Prostate gland (tissue), 2 donors: ENCODE results near the gene CNTNAP2. TPM values are rescaled to one million over a fixed set of nuclear protein-coding genes. Genes with fewer than 3 reads are reported as not detected.

Experiments used
- DNase-seq: peaks from one replicate; pipeline ENCODE4 v3.0.0-alpha.2; 2019; ENCODE audit warnings: low spot score
- H3K27ac ChIP-seq, 2 donors: fragments of 200-600 bp; sonication (generic); 2 replicates each; pipeline ENCODE4 v1.5.1; 2017 to 2019
- H3K27me3 ChIP-seq: fragments of 200-600 bp; sonication (generic); replicated peaks from 2 replicates; pipeline ENCODE4 v1.5.1; 2019; ENCODE audit not compliant: insufficient read depth
- H3K36me3 ChIP-seq, 2 donors: fragments of 200-600 bp; sonication (generic); 1 replicate in 1 of 2; 2 replicates in 1 of 2; pipeline versions ENCODE4 v1.5.1 to v1.8.1; 2017 to 2019
- H3K4me1 ChIP-seq: fragments of 200-600 bp; sonication (generic); replicated peaks from 2 replicates; pipeline ENCODE4 v1.5.1; 2019
- H3K4me3 ChIP-seq, 2 donors: fragments of 200-600 bp; sonication (generic); 2 replicates each; pipeline ENCODE4 v1.5.1; 2017 to 2019
- H3K9me3 ChIP-seq: fragments of 200-600 bp; sonication (generic); 2 replicates; pipeline ENCODE4 v1.5.1; 2017
- POLR2A ChIP-seq: fragments of 450-650 bp; IDR thresholded peaks from one replicate; pipeline ENCODE4 v1.6.1; 2016; ENCODE audit warnings: antibody characterized with exemption, mild to moderate bottlenecking
- POLR2AphosphoS5 ChIP-seq: sonication (generic); formaldehyde crosslinking; IDR thresholded peaks from one replicate; pipeline ENCODE4 v1.6.1; 2017; ENCODE audit warnings: antibody characterized with exemption
- WGBS: methylation state at CpG from one replicate; pipeline ENCODE4 v1.1.5; 2018; 5-methylcytosine and 5-hydroxymethylcytosine counted together
- intact Hi-C: fragments of 100-400 bp; cut with DNase I; formaldehyde crosslinking; loops from one replicate; pipeline ENCODE4 v1.14.2; 2022
- total RNA-seq, 2 donors: library from RNA; depleted of rRNA; stranded (reverse); fragments of >200 nt; gene quantifications; one replicate each; pipeline ENCODE4 v1.1.0, GENCODE V29; 2016
- TF ChIP-seq, protein P1 (sequence below), 4 experiments: fragments of 200-600 bp in 2 of 4; fragments of 450-650 bp in 2 of 4; sonication (generic) in 2 of 4; IDR thresholded peaks; 1 replicate in 3 of 4; 2 replicates in 1 of 4; pipeline ENCODE4 v1.5.1; 2016 to 2019; ENCODE audit warnings: antibody characterized with exemption in 4 of 4, mild to moderate bottlenecking in 2 of 4, moderate library complexity in 2 of 4

The CNTNAP2 gene
- total RNA-seq, 2 donors from 2014 or later = 10.6 to 43.7 TPM

DNA sequence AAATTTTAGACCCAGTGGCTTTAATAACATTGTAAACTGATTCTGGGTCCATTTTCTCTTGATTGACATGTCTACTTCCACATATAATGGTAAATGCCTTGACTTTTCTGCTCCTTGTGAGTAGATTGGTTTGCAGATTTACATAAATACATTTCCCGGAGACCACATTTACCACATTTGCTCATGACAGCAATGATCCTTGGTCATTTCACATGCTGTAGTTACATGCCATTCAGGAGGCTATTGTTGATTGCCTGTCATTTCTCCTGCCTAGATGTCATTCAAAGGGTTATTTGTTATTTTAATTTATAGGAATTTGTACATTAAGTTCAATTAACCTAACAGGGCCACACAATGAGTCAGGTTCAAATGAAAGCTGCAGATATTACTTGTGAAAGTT, 280.5 kb downstream of the CNTNAP2 start:
- DNase-seq = no peak
- no peak overlapping the region for H3K27ac ChIP-seq
- no peak overlapping the region for H3K4me3 ChIP-seq
- 89% methylated on average over 1 of the region's 1 CpG for WGBS
- no peaks in the 10 kb centered on the region for H3K9me3 ChIP-seq
- TF ChIP-seq POLR2AphosphoS5 (no peak), POLR2A (no peak)
- TF ChIP-seq, protein P1, sequence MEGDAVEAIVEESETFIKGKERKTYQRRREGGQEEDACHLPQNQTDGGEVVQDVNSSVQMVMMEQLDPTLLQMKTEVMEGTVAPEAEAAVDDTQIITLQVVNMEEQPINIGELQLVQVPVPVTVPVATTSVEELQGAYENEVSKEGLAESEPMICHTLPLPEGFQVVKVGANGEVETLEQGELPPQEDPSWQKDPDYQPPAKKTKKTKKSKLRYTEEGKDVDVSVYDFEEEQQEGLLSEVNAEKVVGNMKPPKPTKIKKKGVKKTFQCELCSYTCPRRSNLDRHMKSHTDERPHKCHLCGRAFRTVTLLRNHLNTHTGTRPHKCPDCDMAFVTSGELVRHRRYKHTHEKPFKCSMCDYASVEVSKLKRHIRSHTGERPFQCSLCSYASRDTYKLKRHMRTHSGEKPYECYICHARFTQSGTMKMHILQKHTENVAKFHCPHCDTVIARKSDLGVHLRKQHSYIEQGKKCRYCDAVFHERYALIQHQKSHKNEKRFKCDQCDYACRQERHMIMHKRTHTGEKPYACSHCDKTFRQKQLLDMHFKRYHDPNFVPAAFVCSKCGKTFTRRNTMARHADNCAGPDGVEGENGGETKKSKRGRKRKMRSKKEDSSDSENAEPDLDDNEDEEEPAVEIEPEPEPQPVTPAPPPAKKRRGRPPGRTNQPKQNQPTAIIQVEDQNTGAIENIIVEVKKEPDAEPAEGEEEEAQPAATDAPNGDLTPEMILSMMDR (IDR thresholded peaks at IDR 0.05) = no peak
- H3K36me3 ChIP-seq = no peaks in the 10 kb centered on the region
- no peaks in the 10 kb centered on the region for H3K4me1 ChIP-seq
- H3K27me3 ChIP-seq = no peaks in the 10 kb centered on the region
- intact Hi-C loops = no loop called here

DNA sequence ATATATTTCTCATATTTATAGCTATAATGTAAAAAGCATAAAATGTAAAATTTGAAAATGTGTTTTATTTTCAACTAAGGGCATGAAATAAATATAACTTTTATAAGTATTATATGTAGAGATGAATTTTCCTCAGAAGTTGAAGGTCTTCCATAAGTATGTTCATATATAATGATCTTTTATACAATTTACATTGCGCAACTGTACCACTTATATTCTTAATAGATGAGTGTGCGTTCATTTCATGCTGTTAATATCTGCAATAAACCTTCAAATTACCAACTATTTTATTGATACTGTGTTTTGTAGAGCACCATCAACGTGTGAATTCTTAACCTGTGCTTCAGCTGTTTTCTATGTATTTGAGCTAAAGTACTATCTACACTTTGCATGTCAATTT, 285.3 kb downstream of the CNTNAP2 start:
- WGBS = 87% methylated on average over 3 of the region's 3 CpGs
- TF ChIP-seq POLR2AphosphoS5 (no peak), POLR2A (no peak)
- TF ChIP-seq, protein P1 (IDR thresholded peaks at IDR 0.05) = no peak

DNA sequence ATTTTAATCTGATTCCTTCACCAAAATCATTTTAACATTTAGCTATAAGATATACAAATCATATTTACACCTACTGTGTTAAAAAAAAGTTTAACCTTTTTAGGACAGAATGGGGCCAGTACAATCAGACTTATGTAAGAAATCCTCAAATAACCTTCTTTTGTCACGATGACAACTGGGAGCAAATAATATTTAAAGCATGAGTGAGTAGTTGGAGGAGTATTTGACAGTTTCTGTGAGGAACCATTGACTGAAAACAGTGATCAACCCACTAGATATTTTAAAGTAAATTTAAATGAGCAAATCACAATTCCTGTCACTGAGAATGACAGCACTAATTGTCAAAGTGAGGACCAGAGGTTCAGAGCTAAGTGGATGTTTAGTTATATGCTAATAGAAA, 289.1 kb downstream of the CNTNAP2 start:
- Histone ChIP-seq H3K36me3 (no peaks in the 10 kb centered on the region), H3K4me1 (no peaks in the 10 kb centered on the region), H3K9me3 (no peaks in the 10 kb centered on the region), H3K27ac (no peak overlapping the region), H3K4me3 (no peak overlapping the region), H3K27me3 (no peaks in the 10 kb centered on the region)
- 88% methylated on average over 1 of the region's 1 CpG for WGBS
- DNase-seq = no peak
- intact Hi-C loops = no loop called here
- TF ChIP-seq POLR2A (no peak), POLR2AphosphoS5 (no peak)
- TF ChIP-seq, protein P1 (IDR thresholded peaks at IDR 0.05) = no peak

More for the DNA sequence above, 285.3 kb downstream of the CNTNAP2 start:
- DNase-seq = no peak
- H3K4me1 ChIP-seq = no peaks in the 10 kb centered on the region
- no peaks in the 10 kb centered on the region for H3K27me3 ChIP-seq
- no peak overlapping the region for H3K27ac ChIP-seq
- H3K9me3 ChIP-seq = no peaks in the 10 kb centered on the region
- no peak overlapping the region for H3K4me3 ChIP-seq
- H3K36me3 ChIP-seq = no peaks in the 10 kb centered on the region
- intact Hi-C loops = no loop called here

DNA sequence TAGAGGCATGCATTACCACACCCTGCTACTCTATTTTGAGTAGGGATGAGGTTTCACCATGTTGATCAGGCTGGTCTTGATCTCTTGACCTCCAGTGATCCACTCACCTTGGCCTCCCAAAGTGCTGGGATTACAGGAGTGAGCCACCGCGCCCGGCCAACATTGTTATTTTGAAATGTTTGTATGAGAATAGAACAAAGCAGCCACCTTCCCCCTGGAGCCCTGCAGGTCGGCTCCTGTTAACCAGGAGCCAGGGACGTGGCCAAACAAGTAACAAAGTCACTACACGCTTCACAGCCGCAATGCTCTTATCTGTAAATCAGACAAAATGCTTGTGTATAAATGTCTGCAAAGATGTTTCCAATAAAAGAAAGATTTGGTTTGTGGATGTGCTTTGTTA, 295.4 kb downstream of the CNTNAP2 start:
- H3K9me3 ChIP-seq = no peaks in the 10 kb centered on the region
- DNase-seq = no peak
- 18% methylated on average over 7 of the region's 7 CpGs for WGBS
- no peak overlapping the region for H3K4me3 ChIP-seq
- H3K4me1 ChIP-seq = no peaks in the 10 kb centered on the region
- intact Hi-C loops = no loop called here
- H3K27ac ChIP-seq = no peak overlapping the region
- H3K27me3 ChIP-seq = no peaks in the 10 kb centered on the region
- no peaks in the 10 kb centered on the region for H3K36me3 ChIP-seq
- TF ChIP-seq, protein P1 (IDR thresholded peaks at IDR 0.05) = no peak
- no peak for TF ChIP-seq POLR2AphosphoS5
- TF ChIP-seq POLR2A = no peak

DNA sequence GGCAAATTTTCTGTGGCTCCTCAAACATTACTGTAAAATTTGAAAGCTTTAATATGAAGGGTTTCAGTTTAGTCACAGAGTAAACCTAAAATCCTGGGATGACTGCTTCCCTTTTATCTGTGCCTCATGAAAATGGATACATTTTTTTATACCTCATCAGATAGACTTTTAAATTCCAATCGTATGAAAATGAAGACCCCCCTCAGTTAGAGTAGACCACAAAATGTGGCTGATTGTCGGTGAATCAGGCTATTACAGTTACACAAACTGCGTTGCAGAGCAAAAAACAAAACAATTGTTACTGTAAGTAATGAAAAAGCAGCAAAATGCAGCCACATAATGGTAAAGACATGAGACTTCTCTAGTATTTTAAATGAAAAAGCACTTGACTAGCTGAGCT, 296.2 kb downstream of the CNTNAP2 start:
- TF ChIP-seq, protein P1 (IDR thresholded peaks at IDR 0.05) = no peak
- TF ChIP-seq POLR2A (no peak), POLR2AphosphoS5 (no peak)
- intact Hi-C loops = no loop called here
- Histone ChIP-seq H3K4me1 (no peaks in the 10 kb centered on the region), H3K4me3 (no peak overlapping the region), H3K27ac (no peak overlapping the region), H3K36me3 (no peaks in the 10 kb centered on the region), H3K9me3 (no peaks in the 10 kb centered on the region), H3K27me3 (no peaks in the 10 kb centered on the region)
- DNase-seq = no peak
- WGBS = 60% methylated on average over 3 of the region's 3 CpGs
